Rectal smooth muscle tissue (tissue), 1 donor: Measurements from ENCODE around the gene HPCAL1.

Source experiments
- H3K27ac ChIP-seq: one replicate; pipeline ENCODE4 v1.7.0; 2013; ENCODE audit warnings: low read depth, low read length, inconsistent platforms
- H3K27me3 ChIP-seq: one replicate; pipeline ENCODE4 v1.7.0; 2013; ENCODE audit warnings: low read length; ENCODE audit not compliant: control insufficient read depth, insufficient read depth
- H3K36me3 ChIP-seq: one replicate; pipeline ENCODE4 v1.7.0; 2013; ENCODE audit warnings: low read length; ENCODE audit not compliant: control insufficient read depth, insufficient read depth
- H3K4me1 ChIP-seq: one replicate; pipeline ENCODE4 v1.7.0; 2013; ENCODE audit warnings: low read length; ENCODE audit not compliant: control insufficient read depth, insufficient read depth
- H3K4me3 ChIP-seq: one replicate; pipeline ENCODE4 v1.7.0; 2013; ENCODE audit warnings: low read length
- H3K9ac ChIP-seq: one replicate; pipeline ENCODE4 v1.7.0; 2013; ENCODE audit warnings: low read length

Gene HPCAL1

GRCh38 chr2:10399358-10399757, 96.7 kb downstream of the HPCAL1 start:
- Histone ChIP-seq H3K27me3 (no peaks in the 10 kb centered on the region), H3K9ac (no peak overlapping the region), H3K27ac (no peak overlapping the region), H3K4me3 (no peak overlapping the region), H3K4me1 (peaks cover 5% of the 10 kb centered on the region), H3K36me3 (peaks cover 3% of the 10 kb centered on the region)

DNA sequence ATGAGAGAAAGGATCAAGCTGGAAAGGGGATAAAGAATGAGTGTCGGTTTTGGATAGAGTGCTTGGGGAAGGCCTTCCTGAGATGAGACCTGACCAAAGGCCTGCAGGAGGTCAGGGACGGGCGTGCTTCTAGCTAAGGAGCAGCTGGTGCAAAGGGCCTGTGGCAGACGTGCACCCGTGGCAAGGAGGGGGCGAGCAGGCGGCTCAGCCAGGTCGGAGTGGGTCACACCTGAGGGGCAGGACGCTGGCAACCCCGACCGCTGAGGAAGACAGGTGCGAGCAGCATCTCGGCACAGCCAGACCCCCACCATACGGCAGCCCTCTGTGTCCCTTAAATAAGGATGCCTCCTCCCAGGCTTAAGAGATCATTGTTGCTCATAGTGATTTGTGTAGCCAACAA, 97.3 kb downstream of the HPCAL1 start:
- Histone ChIP-seq H3K4me3 (no peak overlapping the region), H3K4me1 (peaks cover 7% of the 10 kb centered on the region), H3K27me3 (no peaks in the 10 kb centered on the region), H3K27ac (no peak overlapping the region), H3K9ac (no peak overlapping the region), H3K36me3 (peaks cover 3% of the 10 kb centered on the region)

GRCh38 chr2:10400568-10400977, 97.9 kb downstream of the HPCAL1 start:
- Histone ChIP-seq H3K4me3 (no peak overlapping the region), H3K4me1 (peaks cover 10% of the 10 kb centered on the region), H3K27ac (peak overlapping the region; percentile 19)

GRCh38 chr2:10400978-10401951, 98.6 kb downstream of the HPCAL1 start:
- Histone ChIP-seq H3K4me1 (peaks cover 17% of the 10 kb centered on the region), H3K36me3 (peaks cover 3% of the 10 kb centered on the region), H3K27ac (peak overlapping the region; percentile 19), H3K4me3 (no peak overlapping the region), H3K9ac (no peak overlapping the region), H3K27me3 (no peaks in the 10 kb centered on the region)

More at GRCh38 chr2:10400568-10400977, 97.9 kb downstream of the HPCAL1 start:
- Histone ChIP-seq H3K36me3 (peaks cover 3% of the 10 kb centered on the region), H3K27me3 (no peaks in the 10 kb centered on the region), H3K9ac (no peak overlapping the region)

- Histone ChIP-seq H3K36me3 (peaks cover 3% of the 10 kb centered on the region), H3K9ac (no peak overlapping the region), H3K27me3 (no peaks in the 10 kb centered on the region), H3K27ac (no peak overlapping the region), H3K4me3 (no peak overlapping the region), H3K4me1 (peaks cover 17% of the 10 kb centered on the region)
These were observed 99.4 kb downstream of the HPCAL1 start for GRCh38 chr2:10402062-10402585.

DNA sequence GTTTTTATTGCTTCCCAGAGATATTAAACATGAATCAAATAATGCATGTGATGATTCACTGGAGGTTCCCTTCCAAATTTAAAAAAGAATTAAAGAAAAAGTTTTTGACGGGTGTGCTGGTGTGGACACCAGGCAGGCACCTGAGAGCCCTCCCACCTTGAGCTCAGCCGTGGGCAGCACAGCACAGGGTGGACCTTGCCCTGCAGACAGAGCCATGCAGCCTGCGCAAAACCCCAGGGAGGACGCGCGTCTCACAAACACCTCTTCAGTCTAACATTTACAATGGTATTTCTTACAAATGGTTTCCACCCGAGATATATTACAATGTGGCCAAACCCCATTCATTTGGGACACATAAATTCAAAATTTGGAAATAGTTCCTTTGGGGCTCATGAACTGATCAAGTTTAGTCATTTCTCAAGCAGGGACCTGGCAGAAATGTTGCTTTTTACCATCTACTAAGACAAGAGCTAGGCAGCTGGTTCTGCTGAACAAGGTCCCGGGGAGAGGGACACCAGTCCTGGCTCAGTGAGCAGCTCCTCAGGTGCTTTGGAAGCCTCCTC, 100.0 kb downstream of the HPCAL1 start:
- no peaks in the 10 kb centered on the region for H3K27me3 ChIP-seq
- H3K36me3 ChIP-seq, result no peaks in the 10 kb centered on the region
- peaks cover 17% of the 10 kb centered on the region for H3K4me1 ChIP-seq
- no peak overlapping the region for H3K4me3 ChIP-seq
- H3K9ac ChIP-seq, result no peak overlapping the region
- peak overlapping the region; percentile 33 for H3K27ac ChIP-seq

- Histone ChIP-seq H3K9ac (no peak overlapping the region), H3K4me1 (peaks cover 22% of the 10 kb centered on the region), H3K36me3 (no peaks in the 10 kb centered on the region), H3K27me3 (no peaks in the 10 kb centered on the region), H3K4me3 (no peak overlapping the region), H3K27ac (peak overlapping the region; percentile 91)
These were observed 101.8 kb downstream of the HPCAL1 start for GRCh38 chr2:10404324-10405143.

GRCh38 chr2:10405448-10405847, 102.7 kb downstream of the HPCAL1 start:
- Histone ChIP-seq H3K36me3 (no peaks in the 10 kb centered on the region), H3K27ac (peak overlapping the region; percentile 91), H3K27me3 (no peaks in the 10 kb centered on the region), H3K9ac (no peak overlapping the region), H3K4me1 (peaks cover 22% of the 10 kb centered on the region), H3K4me3 (no peak overlapping the region)

- Histone ChIP-seq H3K36me3 (no peaks in the 10 kb centered on the region), H3K27ac (peak overlapping the region; percentile 39), H3K27me3 (no peaks in the 10 kb centered on the region), H3K4me3 (no peak overlapping the region), H3K4me1 (peaks cover 22% of the 10 kb centered on the region), H3K9ac (no peak overlapping the region)
These were observed 103.3 kb downstream of the HPCAL1 start for GRCh38 chr2:10406016-10406415.

DNA sequence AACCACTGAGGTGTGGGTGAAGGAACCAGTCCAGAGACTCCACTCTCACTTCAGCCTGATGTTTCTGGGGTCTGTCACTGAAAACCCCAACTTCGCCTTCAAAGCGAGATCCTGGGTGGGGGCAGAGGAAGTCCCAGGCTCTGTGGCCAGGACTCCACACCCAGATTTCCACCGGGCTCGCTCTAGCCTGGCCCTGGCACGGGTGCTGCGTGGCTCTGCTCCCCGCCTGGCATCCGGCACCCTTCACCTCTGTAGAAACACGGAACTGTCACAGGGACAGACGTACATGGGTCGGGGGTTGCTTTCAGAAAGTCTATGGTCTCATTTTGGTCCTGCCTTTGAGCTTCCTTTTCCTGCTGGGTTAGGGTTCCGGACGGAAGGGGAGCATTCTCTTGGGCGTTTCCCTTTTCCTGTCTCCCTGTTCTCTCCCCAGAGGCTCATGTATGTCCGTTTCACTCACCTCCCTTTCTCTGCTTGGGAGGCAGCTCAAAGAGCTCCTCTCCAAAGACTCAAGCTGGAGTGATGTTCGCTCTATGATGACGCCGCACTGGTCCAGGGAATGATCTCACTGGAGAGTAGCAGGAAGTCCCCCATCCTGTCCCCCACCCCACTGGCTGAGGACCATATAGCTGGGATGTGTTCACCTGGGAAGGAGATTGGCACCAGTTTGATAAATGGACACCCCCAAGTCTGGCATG, 103.9 kb downstream of the HPCAL1 start:
- Histone ChIP-seq H3K27me3 (no peaks in the 10 kb centered on the region), H3K4me1 (peaks cover 22% of the 10 kb centered on the region), H3K4me3 (no peak overlapping the region), H3K9ac (no peak overlapping the region), H3K36me3 (no peaks in the 10 kb centered on the region), H3K27ac (peak overlapping the region; percentile 39)

- Histone ChIP-seq H3K27ac (no peak overlapping the region), H3K4me3 (no peak overlapping the region), H3K27me3 (no peaks in the 10 kb centered on the region), H3K4me1 (peaks cover 22% of the 10 kb centered on the region), H3K9ac (no peak overlapping the region), H3K36me3 (no peaks in the 10 kb centered on the region)
These were observed 104.7 kb downstream of the HPCAL1 start for GRCh38 chr2:10407432-10407831.
